ENCODE results near the gene LTV1.
"Not testable (repeated sequence)": the region's sequence is repeated elsewhere in the genome, so short reads cannot be mapped to it uniquely, and the experiment has no call there.

The LTV1 gene, protein sequence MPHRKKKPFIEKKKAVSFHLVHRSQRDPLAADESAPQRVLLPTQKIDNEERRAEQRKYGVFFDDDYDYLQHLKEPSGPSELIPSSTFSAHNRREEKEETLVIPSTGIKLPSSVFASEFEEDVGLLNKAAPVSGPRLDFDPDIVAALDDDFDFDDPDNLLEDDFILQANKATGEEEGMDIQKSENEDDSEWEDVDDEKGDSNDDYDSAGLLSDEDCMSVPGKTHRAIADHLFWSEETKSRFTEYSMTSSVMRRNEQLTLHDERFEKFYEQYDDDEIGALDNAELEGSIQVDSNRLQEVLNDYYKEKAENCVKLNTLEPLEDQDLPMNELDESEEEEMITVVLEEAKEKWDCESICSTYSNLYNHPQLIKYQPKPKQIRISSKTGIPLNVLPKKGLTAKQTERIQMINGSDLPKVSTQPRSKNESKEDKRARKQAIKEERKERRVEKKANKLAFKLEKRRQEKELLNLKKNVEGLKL

DNA sequence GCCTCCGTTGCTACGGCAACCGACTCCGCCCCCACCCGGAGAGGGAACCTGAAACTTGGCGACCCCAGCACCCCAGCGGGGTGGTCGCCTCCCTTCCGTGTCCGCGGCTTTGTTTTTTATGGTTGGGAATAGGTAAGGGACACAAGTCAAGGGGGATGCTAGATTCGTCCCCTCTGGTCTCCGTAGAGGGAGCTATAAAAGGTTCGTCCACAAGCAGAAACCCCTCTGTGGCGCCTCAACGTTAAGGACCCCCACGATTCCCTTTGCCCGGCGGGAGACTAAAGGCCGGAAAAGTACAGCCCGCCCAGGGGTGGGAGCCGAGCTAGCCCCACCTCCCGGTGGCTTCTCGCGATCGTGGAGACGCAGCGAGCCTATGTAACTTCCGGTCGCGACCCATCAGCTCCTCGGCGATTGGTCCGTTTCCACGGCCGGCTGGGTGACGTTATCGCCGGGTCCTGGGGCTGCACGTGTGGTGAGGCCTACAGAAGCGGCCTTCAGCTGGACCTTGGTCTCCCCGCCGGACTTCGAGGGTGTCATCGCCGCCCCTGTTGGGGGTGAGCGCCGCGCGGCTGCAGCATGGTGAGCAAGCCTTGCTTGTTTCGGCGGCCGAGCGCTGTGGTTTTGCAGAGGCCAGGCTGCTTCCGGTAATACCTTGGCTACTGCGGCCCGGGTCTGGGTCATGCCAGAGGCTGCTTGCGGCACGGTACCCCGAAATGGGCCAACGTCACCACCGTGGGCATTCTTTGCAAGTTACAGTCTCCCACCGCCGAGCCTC is at the start of gene LTV1:
LTV1 (plus strand) TSS at position 437 of the 775 bp plus-strand sequence; CDS start at position 577, 140 bp downstream.
- peak; percentile 92 for DNase-seq

DNA sequence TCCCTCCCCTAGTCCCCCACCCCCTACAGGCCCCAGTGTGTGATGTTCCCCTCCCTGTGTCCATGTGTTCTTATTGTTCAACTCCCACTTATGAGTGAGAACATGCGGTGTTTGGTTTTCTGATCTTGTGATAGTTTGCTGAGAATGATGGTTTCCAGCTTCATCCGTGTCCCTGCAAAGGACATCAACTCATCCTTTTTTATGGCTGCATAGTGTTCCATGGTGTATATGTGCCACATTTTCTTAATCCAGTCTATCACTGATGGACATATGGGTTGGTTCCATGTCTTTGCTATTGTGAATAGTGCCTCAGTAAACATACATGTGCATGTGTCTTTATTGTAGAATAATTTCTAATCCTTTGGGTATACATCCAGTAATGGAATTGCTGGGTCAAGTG is 46.6 kb upstream of the LTV1 start:
- not testable (repeated sequence) for DNase-seq

GRCh38 chr6:143798487-143798886 is 44.7 kb upstream of the LTV1 start:
- DNase-seq: not testable (repeated sequence)

DNA sequence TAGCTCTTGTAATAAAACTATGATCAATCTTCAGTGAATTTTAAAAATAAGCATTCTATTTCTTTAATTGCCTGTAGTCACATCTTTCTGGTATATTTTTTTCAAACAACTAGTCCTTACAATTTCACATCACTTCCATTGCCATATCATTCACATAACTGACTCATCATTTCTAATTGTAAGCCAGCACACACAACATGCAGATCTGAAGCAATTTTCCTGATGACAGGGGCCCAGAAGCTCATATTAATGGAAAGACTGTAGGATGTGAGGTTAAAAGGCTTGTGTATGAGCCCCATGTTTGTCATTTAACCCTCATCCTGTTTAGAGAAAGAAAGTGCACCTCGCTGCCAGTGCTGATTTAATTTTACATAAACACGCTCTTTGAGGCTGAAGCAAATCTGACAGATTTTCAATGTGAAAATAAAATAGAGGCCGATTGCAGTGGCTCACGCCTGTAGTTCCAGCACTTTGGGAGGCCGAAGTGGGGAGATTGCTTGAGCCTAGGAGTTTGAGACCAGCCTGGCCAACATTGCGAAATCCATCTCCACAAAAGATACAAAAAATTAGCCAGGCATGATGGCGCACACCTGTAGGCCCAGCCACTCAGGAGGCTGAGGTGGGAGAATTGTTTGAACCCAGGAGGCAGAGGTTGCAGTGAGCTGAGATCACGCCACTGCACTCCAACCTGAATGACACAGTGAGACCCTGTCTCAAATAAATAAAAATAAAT is 40.1 kb upstream of the LTV1 start:
- DNase-seq: no peak

GRCh38 chr6:143803769-143804568 is 39.2 kb upstream of the LTV1 start:
- no peak for DNase-seq

DNA sequence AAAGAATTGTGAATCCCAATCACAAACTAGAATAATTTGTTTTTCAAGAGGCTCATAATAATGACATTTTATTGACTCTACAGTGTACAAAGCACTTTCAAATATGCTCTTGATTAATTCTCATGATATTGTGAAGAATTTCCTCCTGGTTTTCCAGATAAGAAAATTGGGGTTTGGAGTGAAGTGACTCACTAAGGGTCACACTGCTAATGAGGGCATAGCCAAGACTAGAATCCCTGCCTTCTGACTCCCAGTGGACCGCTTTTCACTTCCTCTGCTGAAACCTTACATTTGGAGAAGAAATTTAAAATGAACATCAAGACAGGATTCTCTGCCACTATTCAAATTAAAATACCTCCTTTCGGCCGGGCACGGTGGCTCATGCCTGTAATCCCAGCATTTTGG is 38.3 kb upstream of the LTV1 start:
- DNase-seq: no peak

DNA sequence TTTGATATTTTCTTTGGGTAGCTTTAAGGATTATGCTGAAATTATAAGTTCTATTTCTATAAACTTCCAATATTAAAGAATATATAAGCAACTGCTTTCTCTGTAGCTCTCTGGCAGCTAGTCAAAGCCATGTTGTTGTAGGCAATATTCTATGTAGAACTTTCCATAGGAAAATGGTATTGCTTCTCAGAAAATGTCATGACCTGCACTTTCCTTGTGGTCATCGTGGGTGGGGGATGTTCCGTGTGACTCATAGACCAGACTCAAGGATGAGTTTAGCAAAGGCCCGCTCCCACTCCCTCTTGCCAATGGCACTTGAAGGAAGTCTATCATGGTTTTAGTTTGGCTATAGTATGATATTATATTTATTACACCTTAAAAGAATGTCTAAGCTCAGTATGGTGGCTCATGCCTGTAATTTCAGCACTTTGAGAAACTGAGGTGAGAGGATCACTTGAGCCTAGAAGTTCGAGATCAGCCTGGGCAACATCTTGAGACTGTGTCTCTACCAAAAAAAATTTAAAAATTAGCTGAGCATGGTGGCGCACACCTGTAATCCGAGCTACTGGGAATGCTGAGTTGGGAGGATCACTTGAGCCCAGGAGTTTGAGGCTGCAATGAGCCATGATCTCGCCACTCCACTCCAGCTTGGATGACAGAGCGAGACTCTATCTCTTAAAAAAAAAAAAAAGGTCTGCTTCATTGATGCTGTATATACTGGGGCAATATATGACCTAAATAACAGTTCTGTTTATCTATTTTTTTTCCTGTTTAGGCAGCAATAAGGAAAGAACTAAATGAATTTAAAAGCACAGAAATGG is 36.6 kb upstream of the LTV1 start:
- DNase-seq: peak; percentile 3

DNA sequence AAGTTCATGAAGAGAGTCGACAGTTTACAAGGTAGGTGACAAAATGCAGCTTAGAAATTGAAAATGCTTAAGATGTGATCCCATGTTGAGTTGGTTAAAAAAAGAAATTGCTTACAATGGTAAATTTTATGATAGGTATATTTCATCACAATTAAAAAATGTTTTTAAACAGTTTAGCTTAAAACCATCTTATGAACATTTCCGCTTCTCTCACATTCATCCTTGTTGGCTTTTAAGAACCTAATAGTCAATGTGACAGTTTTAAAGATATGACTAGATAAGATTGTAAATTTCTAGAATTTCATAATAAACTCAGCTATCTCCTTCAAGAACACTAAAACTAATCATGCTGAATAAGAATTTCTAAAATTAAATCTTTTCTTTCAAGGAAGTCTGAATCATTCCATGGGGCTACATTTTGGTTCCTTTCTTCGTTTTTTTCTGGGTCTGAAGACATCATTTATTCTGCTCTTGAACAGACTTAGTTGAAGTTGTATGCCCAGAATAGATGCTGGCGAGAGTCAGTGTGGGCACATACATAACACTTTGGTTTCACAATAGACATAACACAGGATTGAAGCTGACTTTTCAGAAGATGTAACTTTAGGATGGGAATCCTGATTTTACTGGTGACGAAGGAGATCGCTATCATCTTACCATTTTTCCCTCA is 35.9 kb upstream of the LTV1 start:
- no peak for DNase-seq

GRCh38 chr6:143810745-143811144 is 32.4 kb upstream of the LTV1 start:
- DNase-seq: no peak

DNA sequence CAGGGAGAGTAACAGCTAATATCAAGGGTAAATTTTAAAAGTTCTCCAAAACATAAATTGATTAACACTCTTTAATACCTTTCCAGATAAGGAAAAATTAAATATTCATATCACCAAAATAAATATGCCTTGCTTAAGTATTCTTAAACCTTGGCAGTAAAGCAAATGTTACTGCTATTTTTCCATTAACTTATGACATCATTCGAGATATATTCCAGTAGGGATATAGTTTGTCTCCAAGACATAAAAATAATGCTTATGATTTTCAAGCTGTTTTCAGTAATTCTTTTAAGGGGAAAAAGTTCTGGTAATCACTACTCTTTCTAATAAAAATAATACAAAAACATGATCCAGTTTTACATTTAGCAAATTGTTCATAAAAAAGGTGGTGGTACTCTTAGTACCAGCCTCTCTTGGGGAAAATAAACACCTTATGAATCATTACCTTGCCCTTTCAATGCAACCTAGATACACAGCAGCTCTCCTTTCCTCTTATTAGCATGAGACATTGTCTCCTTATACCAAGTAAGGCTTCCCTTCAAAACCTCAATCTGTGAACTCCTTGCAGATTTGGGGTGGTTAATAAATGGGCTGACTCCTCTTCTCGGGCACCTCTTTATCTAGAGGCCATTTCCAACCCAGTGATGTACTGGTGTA is 31.5 kb upstream of the LTV1 start:
- DNase-seq: no peak

DNA sequence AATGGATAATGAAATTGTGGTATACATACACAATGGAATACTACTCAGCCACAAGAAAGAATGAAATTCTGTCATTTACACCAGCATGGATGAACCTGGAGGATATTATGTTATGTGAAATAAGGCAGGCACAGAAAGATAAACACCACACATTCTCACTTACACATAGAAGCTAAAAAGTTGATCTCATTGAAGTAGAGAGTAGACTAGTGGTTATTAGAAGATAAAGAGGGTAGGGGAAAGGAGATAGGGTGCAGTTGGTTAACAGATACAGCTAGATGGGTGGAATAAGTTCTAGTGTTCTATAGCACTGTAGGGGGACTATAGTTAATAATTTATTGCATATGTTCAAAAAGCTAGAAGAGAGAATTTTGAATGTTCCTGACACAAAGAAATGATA is 25.5 kb upstream of the LTV1 start:
- no peak for DNase-seq

DNA sequence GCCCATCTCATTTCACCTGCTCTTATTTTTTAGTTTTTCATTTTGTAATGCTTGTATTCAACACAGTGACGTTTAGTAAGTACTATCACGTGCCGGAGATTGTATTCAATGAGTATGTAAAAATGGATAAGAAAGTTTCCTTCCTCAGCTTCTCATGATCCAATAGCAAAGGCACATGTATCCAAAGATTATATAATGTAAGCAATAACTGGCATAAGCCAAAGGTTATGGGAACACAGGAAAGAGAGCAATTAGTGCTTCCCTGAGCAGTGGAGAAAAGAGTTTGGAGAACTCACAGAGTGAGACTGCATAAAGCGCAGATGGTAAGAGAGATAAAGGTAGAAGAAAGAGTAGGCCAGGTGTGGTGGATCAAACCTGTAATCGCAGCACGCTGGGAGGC is 21.8 kb upstream of the LTV1 start:
- no peak for DNase-seq

DNA sequence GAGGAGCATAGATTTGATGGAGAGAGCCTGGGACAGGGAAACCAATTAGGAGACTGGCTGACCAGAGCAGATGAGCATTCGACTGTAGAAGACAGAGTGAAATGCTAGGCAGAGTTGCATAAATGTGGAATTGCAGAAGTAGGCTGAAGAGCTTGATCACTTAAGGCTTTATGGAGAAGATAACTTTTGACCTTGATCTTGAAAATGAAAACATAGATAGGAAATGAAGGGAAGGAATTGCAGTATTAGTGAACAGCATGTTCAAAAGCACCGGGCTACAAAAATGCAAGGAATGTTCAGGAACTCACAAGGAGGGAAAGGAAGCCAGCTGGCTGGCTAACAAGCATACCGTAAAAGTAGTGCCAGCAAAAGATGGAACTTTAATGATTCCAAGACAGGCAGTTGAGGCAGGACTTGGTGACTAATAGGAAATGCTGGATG is 20.5 kb upstream of the LTV1 start:
- DNase-seq: no peak

- no peak for DNase-seq
Observed at GRCh38 chr6:143823548-143823947, 19.6 kb upstream of the LTV1 start.

- DNase-seq: no peak
Observed at GRCh38 chr6:143828572-143828971, 14.6 kb upstream of the LTV1 start.

GRCh38 chr6:143836150-143836549 is 7.0 kb upstream of the LTV1 start:
- DNase-seq: no peak

GRCh38 chr6:143838395-143838794 is 4.7 kb upstream of the LTV1 start:
- DNase-seq: no peak

- no peak for DNase-seq
Observed at GRCh38 chr6:143839196-143839595, 3.9 kb upstream of the LTV1 start.

DNA sequence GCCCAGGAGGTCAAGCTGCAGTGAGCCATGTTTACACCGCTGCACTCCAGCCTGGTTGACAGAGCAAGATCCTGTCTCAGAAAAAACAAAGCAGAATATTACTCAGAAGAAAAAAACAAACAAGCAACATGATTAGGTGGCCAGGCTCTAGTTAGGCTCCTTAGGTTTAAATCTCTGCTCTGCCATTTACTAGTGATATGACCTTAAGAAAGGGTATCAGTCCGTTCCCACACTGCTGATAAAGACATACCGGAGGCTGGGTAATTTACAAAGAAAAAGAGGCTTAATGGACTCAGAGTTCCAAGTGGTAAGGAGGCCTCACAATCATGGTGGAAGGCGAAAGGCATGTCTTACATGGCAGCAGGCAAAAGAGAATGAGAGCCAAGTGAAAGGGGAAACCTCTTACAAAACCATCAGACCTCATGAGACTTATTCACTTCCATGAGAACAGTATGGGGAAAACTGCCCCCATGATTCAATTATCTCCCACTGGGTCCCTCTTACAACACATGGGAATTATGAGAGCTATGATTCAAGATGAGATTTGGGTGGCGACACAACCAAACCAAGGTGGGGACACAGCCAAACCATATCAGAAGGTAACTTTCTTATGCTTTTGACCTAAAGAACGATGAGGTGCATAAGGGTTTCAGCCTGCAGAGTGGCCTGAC is 2.4 kb upstream of the LTV1 start:
- no peak for DNase-seq

GRCh38 chr6:143842461-143842901 is 657 bp upstream of the LTV1 start:
- peak; percentile 6 for DNase-seq

Measured in CD4-positive, alpha-beta T cell treated with Interleukin-17A for 4 hours (primary cell).